ENCODE results near the gene NBAS.

- TF ChIP-seq CTCF (conservative IDR thresholded peaks at IDR 0.05; ENCODE audit: low read depth, low read length), result no peak
- no peak for TF ChIP-seq BHLHE40 (IDR thresholded peaks at IDR 0.05; ENCODE audit: low read depth, low read length)
- no peak for TF ChIP-seq RCOR1 (IDR thresholded peaks at IDR 0.05; ENCODE audit: insufficient replicate concordance, low read length)
These were observed 371.9 kb downstream of the NBAS start for GRCh38 chr2:15189216-15189615.

Measured in IMR-90 (cell line).